Measurements from ENCODE around the gene BBS9. TPM values are rescaled to one million over a fixed set of nuclear protein-coding genes. Genes with fewer than 3 reads are reported as not detected.

BBS9 gene
- total RNA-seq, 1 experiment from 2014 or later: 26.4 TPM

GRCh38 chr7:33495207-33495606, 365.8 kb downstream of the BBS9 start:
- Mint-ChIP-seq H3K27me3 (ENCODE audit: low read depth) (no peaks in the 10 kb centered on the region; the same call in 1 of the 2 replicates), H3K4me1 (peaks cover 41 to 49% of the 10 kb centered on the region in 2 experiments), H3K4me3 (no peak overlapping the region), H3K27ac (peak overlapping the region in 1 of 3 experiments; percentile 52; a peak in 1 of 7 replicates), H3K9me3 (no peaks in the 10 kb centered on the region; a peak in 1 of 5 replicates), H3K36me3 (ENCODE audit: insufficient read depth in 1 of 3, low read depth in 3 of 3) (no peaks in the 10 kb centered on the region)
- H3K79me1 ChIP-seq (ENCODE audit: insufficient read depth, low read depth, low read length, poor library complexity, severe bottlenecking): no peaks in the 10 kb centered on the region
- no peak overlapping the region for H2AFZ ChIP-seq (ENCODE audit: low read length)
- H3K14ac ChIP-seq (ENCODE audit: insufficient read depth, low read length): no peak overlapping the region
- no peak overlapping the region for H2BK15ac ChIP-seq (ENCODE audit: low read depth, low read length)
- no peak overlapping the region for H3K27ac ChIP-seq (ENCODE audit: insufficient read length, low read depth, low read length)
- no peak for TF ChIP-seq CTCF (conservative IDR thresholded peaks at IDR 0.05)
- no peak for DNase-seq
- H4K91ac ChIP-seq (ENCODE audit: insufficient read length, low read depth, low read length): no peak overlapping the region
- H3K4me2 ChIP-seq (ENCODE audit: insufficient read depth, insufficient read length, low read length): peak overlapping the region; percentile 3
- no peaks in the 10 kb centered on the region for H3K27me3 ChIP-seq (ENCODE audit: insufficient read depth, low read length)
- H3K56ac ChIP-seq (ENCODE audit: insufficient read length, low read depth, low read length): no peak overlapping the region
- no peak overlapping the region for H3K9ac ChIP-seq (ENCODE audit: extremely low read depth, insufficient read length, low read length)
- peaks cover 13% of the 10 kb centered on the region; the same call in 1 of the 2 replicates for H3K4me1 ChIP-seq (ENCODE audit: insufficient read depth, low read length)
- H3K4ac ChIP-seq (ENCODE audit: low read depth, low read length): no peak overlapping the region
- no peak overlapping the region for H2BK5ac ChIP-seq (ENCODE audit: insufficient read length, low read length)
- H4K5ac ChIP-seq (ENCODE audit: insufficient read length, low read depth, low read length): no peak overlapping the region
- no peak overlapping the region for H3K23ac ChIP-seq (ENCODE audit: insufficient read length, low read depth, low read length)
- H2BK12ac ChIP-seq (ENCODE audit: insufficient read length, low read depth, low read length): no peak overlapping the region
- no peak overlapping the region for H3T11ph ChIP-seq (ENCODE audit: low read length)
- no peak overlapping the region for H2BK20ac ChIP-seq (ENCODE audit: low read depth, low read length, poor library complexity, severe bottlenecking)
- H2AK5ac ChIP-seq (ENCODE audit: insufficient read length, low read length): no peak overlapping the region
- H4K8ac ChIP-seq (replicated peaks; ENCODE audit: insufficient read length, low read depth, low read length): no peak overlapping the region
- H3K23me2 ChIP-seq (ENCODE audit: insufficient read length, low read depth, low read length, poor library complexity, severe bottlenecking): no peaks in the 10 kb centered on the region
- H3K79me2 ChIP-seq (ENCODE audit: insufficient read depth, low read length): no peaks in the 10 kb centered on the region
- H3K9me3 ChIP-seq (ENCODE audit: control insufficient read depth, low read depth, low read length): no peaks in the 10 kb centered on the region
- H2BK120ac ChIP-seq (ENCODE audit: low read depth, low read length, poor library complexity, severe bottlenecking): no peak overlapping the region
- no CpG with 5 or more reads among the region's 5 CpGs for WGBS (ENCODE audit: extremely low coverage, insufficient read length, low lambda C conversion rate)
- H3K18ac ChIP-seq (ENCODE audit: insufficient read length, low read depth, low read length): no peak overlapping the region
- H4K20me1 ChIP-seq (ENCODE audit: control insufficient read depth, insufficient read depth, insufficient read length): no peaks in the 10 kb centered on the region
